HG03064 (cell line): ENCODE data around the gene VRK3.

Source experiments
- ATAC-seq: cut with Tn5 transposase; IDR thresholded peaks from one replicate; pipeline ENCODE4 v1.9.1; 2021; ENCODE audit warnings: low read depth; ENCODE audit not compliant: unreplicated experiment

The VRK3 gene

DNA sequence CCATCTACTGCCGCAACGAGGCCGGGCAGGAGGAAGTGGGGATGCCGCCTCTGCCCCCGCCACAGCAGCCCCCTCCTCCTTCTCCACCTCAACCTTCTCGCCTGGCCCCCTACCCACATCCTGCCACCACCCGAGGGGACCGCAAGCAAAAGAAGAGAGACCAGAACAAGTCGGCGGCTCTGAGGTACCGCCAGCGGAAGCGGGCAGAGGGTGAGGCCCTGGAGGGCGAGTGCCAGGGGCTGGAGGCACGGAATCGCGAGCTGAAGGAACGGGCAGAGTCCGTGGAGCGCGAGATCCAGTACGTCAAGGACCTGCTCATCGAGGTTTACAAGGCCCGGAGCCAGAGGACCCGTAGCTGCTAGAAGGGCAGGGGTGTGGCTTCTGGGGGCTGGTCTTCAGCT lies 92.4 kb downstream of the VRK3 start:
- ATAC-seq = no peak

- ATAC-seq = no peak
Observed at GRCh38 chr19:49932041-49932451, 93.1 kb downstream of the VRK3 start.

GRCh38 chr19:49931293-49932040 lies 93.7 kb downstream of the VRK3 start:
- no peak for ATAC-seq

DNA sequence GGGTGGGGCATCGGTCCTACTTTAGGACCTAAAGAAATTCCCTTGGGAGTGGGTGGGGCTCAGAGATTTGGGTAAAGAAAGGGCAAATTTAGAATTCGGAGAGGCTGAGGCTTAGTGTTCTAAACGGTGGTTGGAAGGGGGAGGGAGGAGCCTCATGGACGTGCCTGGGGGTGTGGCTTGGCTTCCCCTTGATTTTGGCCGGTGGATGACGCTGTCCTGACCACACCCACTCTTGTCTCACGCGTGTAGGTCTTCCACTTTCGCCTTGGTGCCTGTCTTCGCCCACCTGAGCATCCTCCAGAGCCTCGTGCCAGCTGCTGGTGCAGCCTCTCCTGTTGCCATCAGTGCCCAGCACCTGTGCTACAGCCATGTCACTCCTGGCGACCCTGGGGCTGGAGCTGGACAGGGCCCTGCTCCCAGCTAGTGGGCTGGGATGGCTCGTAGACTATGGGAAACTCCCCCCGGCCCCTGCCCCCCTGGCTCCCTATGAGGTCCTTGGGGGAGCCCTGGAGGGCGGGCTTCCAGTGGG lies 94.6 kb downstream of the VRK3 start:
- ATAC-seq = no peak

GRCh38 chr19:49929611-49930482 lies 95.3 kb downstream of the VRK3 start:
- peak; percentile 44 for ATAC-seq

DNA sequence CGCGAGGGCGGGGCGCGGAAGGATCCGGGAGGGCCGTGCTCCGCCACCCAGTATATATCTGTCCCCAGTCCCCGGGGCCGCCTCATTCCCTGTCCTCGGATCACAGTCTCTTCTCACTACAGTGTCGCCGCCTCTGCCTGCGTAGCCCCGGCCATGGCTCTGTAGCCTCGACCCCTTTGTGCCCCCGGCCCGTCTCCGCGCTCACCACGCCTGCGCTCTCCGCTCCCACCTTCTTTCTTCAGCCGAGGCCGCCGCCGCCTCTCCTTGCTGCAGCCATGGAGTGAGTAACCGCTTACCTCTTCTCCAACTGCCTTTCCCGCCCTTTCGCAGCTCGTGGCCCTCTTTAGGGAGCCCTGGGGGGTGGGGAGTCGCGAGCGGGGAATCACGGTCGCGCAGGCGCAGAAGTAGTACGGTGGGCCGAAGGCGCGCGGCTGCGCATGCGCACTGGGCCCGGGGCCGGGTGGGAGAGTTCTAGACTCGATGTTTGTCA lies 96.0 kb downstream of the VRK3 start, which contains the start of the genes ATF5 and NUP62:
Gene ATF5, plus strand, starts transcription at position 85 of the 490 bp plus-strand sequence. CDS start 1,646 bp downstream, outside the sequence.
Gene NUP62, minus strand, starts transcription at position 384 of the 490 bp plus-strand sequence. CDS start 19,697 bp downstream, outside the sequence.
- peak; percentile 48 for ATAC-seq

GRCh38 chr19:49927526-49928264 lies 97.5 kb downstream of the VRK3 start:
- no peak for ATAC-seq

DNA sequence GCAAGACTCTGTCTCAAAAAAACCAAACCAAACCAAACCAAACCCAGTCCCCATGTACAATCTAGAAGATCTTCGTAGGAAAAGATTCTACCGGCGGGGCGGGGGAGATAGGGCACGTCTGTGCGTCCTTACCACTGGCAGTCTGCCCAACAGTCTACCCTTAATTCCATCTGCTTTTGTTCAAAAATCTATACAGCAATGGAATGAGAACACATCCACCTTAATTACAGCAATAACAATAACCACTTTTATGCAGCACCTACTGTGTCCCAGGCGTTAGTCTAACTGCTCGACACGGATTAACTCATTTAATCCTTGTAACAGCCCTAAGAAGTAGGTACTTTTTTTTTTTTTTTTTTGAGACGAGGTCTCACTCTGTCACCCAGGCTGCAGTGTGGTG lies 98.7 kb downstream of the VRK3 start:
- ATAC-seq = no peak
